Heart left ventricle (tissue), 16 donors: ENCODE measurements around the gene PLCB1. TPM values are rescaled to one million over a fixed set of nuclear protein-coding genes. Genes with fewer than 3 reads are reported as not detected.

ENCODE experiments used
- ATAC-seq, 4 donors: fragments of 200-7000 bp; cut with Tn5 transposase; one replicate each; pipeline ENCODE4 v1.9.1; 2020 to 2022; ENCODE audit warnings: moderate library complexity in 4 of 4, mild to moderate bottlenecking in 3 of 4, moderate number of reproducible peaks in 1 of 4
- DNase-seq, 5 donors: peaks; one replicate each; pipeline ENCODE4 v3.0.0-alpha.2; 2020
- H3K27ac ChIP-seq, 12 donors: fragments of 200-600 bp; sonication (generic) in 4 of 12; one replicate each; pipeline versions ENCODE4 v1.5.0 to v1.8.0; 2016 to 2022; ENCODE audit warnings: mild to moderate bottlenecking in 2 of 12
- H3K27me3 ChIP-seq, 9 donors: fragments of 200-600 bp; sonication (generic) in 2 of 9; one replicate each; pipeline versions ENCODE4 v1.5.1 to v1.8.0; 2016 to 2022; ENCODE audit warnings: mild to moderate bottlenecking in 3 of 9
- H3K36me3 ChIP-seq, 9 donors: fragments of 200-600 bp; sonication (generic) in 2 of 9; one replicate each; pipeline versions ENCODE4 v1.5.0 to v1.8.0; 2018 to 2022; ENCODE audit warnings: mild to moderate bottlenecking in 2 of 9
- H3K4me1 ChIP-seq, 12 donors: fragments of 200-600 bp; sonication (generic) in 4 of 12; one replicate each; pipeline versions ENCODE4 v1.5.0 to v1.8.0; 2016 to 2022; ENCODE audit warnings: mild to moderate bottlenecking in 3 of 12
- H3K4me3 ChIP-seq, 12 donors: fragments of 200-600 bp; sonication (generic) in 4 of 12; one replicate each; pipeline versions ENCODE4 v1.5.0 to v1.8.0; 2017 to 2022; ENCODE audit warnings: mild to moderate bottlenecking in 9 of 12, moderate library complexity in 4 of 12
- H3K9me3 ChIP-seq, 12 donors: fragments of 200-600 bp; sonication (generic) in 4 of 12; one replicate each; pipeline versions ENCODE4 v1.5.0 to v1.8.0; 2016 to 2022; ENCODE audit warnings: mild to moderate bottlenecking in 1 of 12
- POLR2A ChIP-seq, 2 donors: fragments of 450-650 bp; IDR thresholded peaks; one replicate each; pipeline ENCODE4 v1.6.1; 2017; ENCODE audit warnings: antibody characterized with exemption in 2 of 2, mild to moderate bottlenecking in 2 of 2, moderate library complexity in 2 of 2
- WGBS, 4 donors: extraction: QIAGEN DNeasy Blood & Tissue Kit in 2 of 4; methylation state at CpG; one replicate each; pipeline versions ENCODE4 v1.1.5 to v1.1.7; 2013 to 2018; 5-methylcytosine and 5-hydroxymethylcytosine counted together
- intact Hi-C, 10 donors: fragments of 100-400 bp; cut with DNase I; formaldehyde crosslinking; loops; one replicate each; pipeline versions ENCODE4 v1.11.1 to v1.14.2; 2022
- polyA plus RNA-seq, 2 donors: library from polyadenylated mRNA; stranded (reverse); fragments of 200-250 nt; gene quantifications; one replicate each; pipeline ENCODE4 v1.2.3, GENCODE V29; 2013
- total RNA-seq, 9 donors: library from RNA; depleted of rRNA in 2 of 9; stranded (reverse); fragments of >200 nt in 2 of 9; fragmentation: NEBNext Ultra II Directional in 3 of 9; extraction: Animal tissue kit (Norgen Biotek cat#: 25700) in 3 of 9; gene quantifications; one replicate each; pipeline versions ENCODE4 v1.1.0 to v1.2.4, GENCODE V29; 2016 to 2023
- TF ChIP-seq, protein P1 (sequence below), 12 donors: fragments of 200-600 bp; sonication (generic) in 4 of 12; IDR thresholded peaks; one replicate each; pipeline versions ENCODE4 v1.5.0 to v1.8.0; 2018 to 2022; ENCODE audit warnings: antibody characterized with exemption in 12 of 12, mild to moderate bottlenecking in 5 of 12
- donor health status: ischemic (EF 13 %, LVEDD 7.1; RV severe dilation, severe dysfunction).
- donor health status: healthy with polysubstance abuse.
- donor health status: DM: no; HTN: yes; CAD: no.
- donor health status: DM: no; HTN: no; CAD: no.
- donor health status: ischemic (EF 25% LVEDD 6.9; RV normal size, moderate dysfunction).
- donor health status: ischemic (EF 25% LVEDD 5.7; RV mildly dilated, moderate dysfunction).
- donor health status: healthy.
- donor health status: DM: yes; HTN: yes; CAD: no.
- donor health status: ischemic (EF 35%, LVEDD 5.7; RV mildly dilated, moderate dysfunction).
- donor health status: nonischemic (EF 11% LVEDD 7.7; RV severe dilation, severe dysfunction).
- donor health status: DM: yes; HTN: yes; CAD: no.
- donor health status: PGD.
- donor health status: ischemic (EF 29% LVEDD 5.4; RV normal size, mild dysfunction).
- donor health status: nonischemic (EF 23%, LVEDD 6.1; RV moderate dilation, normal function).

The PLCB1 gene
- total and polyA plus RNA-seq, 11 donors, result 2.5 to 12.1 (median 7.4) TPM

- intact Hi-C loops, result no loop called here
- H3K4me3 ChIP-seq, result no peak overlapping the region
- no peak for ATAC-seq
Observed at GRCh38 chr20:8876366-8876765, 744.3 kb downstream of the PLCB1 start.

DNA sequence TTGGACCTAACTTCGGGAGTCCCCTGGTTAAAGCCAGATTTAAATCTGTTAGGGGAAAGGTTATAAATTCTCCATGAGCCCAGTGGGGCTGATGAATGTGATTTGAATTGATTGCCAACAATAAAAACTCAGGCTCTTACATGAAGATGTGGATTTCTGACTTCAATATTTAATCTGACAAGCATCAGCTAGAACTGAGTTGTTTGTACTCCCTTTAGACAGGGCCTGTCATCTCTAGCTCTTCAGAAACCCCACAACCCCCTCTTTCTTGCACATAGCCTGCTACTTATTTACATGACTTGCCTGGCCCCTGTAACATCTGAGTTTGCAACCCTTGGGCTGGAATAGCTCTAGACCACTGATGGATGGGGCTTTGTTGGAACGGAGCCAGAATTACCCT, 745.2 kb downstream of the PLCB1 start:
- intact Hi-C loops, result no loop called here
- Histone ChIP-seq H3K4me3 (no peak overlapping the region), H3K4me1 (no peaks in the 10 kb centered on the region), H3K36me3 (peaks cover 0 to 6% (median 0%) of the 10 kb centered on the region in 9 donors), H3K27ac (no peak overlapping the region), H3K9me3 (no peaks in the 10 kb centered on the region), H3K27me3 (no peaks in the 10 kb centered on the region)
- WGBS, 4 donors, result 89 to 95% (median 95%) methylated on average over 2 of the region's 2 CpGs
- ATAC-seq (no peak), DNase-seq (no peak)
- TF ChIP-seq, protein P1, sequence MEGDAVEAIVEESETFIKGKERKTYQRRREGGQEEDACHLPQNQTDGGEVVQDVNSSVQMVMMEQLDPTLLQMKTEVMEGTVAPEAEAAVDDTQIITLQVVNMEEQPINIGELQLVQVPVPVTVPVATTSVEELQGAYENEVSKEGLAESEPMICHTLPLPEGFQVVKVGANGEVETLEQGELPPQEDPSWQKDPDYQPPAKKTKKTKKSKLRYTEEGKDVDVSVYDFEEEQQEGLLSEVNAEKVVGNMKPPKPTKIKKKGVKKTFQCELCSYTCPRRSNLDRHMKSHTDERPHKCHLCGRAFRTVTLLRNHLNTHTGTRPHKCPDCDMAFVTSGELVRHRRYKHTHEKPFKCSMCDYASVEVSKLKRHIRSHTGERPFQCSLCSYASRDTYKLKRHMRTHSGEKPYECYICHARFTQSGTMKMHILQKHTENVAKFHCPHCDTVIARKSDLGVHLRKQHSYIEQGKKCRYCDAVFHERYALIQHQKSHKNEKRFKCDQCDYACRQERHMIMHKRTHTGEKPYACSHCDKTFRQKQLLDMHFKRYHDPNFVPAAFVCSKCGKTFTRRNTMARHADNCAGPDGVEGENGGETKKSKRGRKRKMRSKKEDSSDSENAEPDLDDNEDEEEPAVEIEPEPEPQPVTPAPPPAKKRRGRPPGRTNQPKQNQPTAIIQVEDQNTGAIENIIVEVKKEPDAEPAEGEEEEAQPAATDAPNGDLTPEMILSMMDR (IDR thresholded peaks at IDR 0.05), result no peak
- TF ChIP-seq POLR2A (IDR thresholded peaks at IDR 0.05), result no peak

More at GRCh38 chr20:8876366-8876765, 744.3 kb downstream of the PLCB1 start:
- Histone ChIP-seq H3K27ac (no peak overlapping the region), H3K27me3 (no peaks in the 10 kb centered on the region), H3K9me3 (no peaks in the 10 kb centered on the region), H3K4me1 (no peaks in the 10 kb centered on the region), H3K36me3 (no peaks in the 10 kb centered on the region)
- TF ChIP-seq, protein P1 (IDR thresholded peaks at IDR 0.05), result no peak
- no peak for TF ChIP-seq POLR2A (IDR thresholded peaks at IDR 0.05)
- no peak for DNase-seq

GRCh38 chr20:8879669-8880068, 747.6 kb downstream of the PLCB1 start:
- TF ChIP-seq, protein P1 (IDR thresholded peaks at IDR 0.05), result no peak
- TF ChIP-seq POLR2A (IDR thresholded peaks at IDR 0.05), result no peak
- WGBS, 4 donors, result 88 to 95% (median 94%) methylated on average over 2 of the region's 2 CpGs

DNA sequence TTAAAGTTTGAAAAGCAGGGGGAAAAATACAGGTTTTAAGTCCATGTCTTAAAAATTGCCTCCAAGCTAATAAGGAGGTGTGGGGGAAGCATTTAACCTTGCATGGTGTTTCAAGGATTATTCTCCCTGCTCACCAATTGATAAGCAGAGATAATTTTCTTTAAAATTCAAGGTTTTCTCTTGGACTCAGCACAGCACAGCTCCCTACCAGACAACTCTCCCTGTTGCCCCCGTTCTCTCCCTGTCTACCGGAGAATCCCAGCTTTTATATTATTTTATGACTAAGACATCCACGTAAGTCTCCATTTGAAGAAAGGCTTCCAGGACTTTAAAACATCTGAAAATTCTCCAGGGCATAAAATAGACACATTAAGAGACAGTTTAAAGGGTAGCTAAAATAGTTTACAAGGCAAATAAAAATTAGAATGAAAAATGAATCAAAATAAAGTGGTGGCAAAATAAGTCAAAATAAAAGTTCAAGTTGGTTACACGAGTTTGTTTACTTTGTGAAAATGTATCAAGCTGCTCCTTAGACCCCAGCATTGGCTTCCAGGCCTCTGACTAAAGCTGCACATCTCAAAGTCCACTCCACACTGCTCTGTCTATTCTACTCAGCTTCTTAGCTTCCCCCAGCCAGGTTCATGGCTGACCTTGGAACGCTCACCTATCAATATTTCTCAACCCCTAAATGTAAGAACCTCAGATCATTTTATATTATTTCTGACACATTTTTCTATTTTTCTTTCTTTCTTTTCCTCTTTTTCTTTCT, 748.2 kb downstream of the PLCB1 start:
- ATAC-seq (no peak), DNase-seq (no peak)
- 86 to 89% (median 89%) methylated on average over 5 of the region's 5 CpGs for WGBS, 4 donors
- H3K9me3 ChIP-seq, result no peaks in the 10 kb centered on the region
- peaks cover 0 to 8% (median 0%) of the 10 kb centered on the region in 9 donors for H3K36me3 ChIP-seq
- no peak overlapping the region for H3K27ac ChIP-seq
- intact Hi-C loops, result no loop called here
- no peaks in the 10 kb centered on the region for H3K27me3 ChIP-seq
- no peak for TF ChIP-seq POLR2A (IDR thresholded peaks at IDR 0.05)
- TF ChIP-seq, protein P1 (IDR thresholded peaks at IDR 0.05), result no peak
- no peaks in the 10 kb centered on the region for H3K4me1 ChIP-seq
- no peak overlapping the region for H3K4me3 ChIP-seq

More at GRCh38 chr20:8879669-8880068, 747.6 kb downstream of the PLCB1 start:
- no peak for DNase-seq
- ATAC-seq, result no peak
- Histone ChIP-seq H3K4me1 (no peaks in the 10 kb centered on the region), H3K4me3 (no peak overlapping the region), H3K9me3 (no peaks in the 10 kb centered on the region), H3K27me3 (no peaks in the 10 kb centered on the region), H3K36me3 (peaks cover 0 to 8% (median 0%) of the 10 kb centered on the region in 9 donors), H3K27ac (no peak overlapping the region)
- intact Hi-C loops, result no loop called here
